Right cardiac atrium (tissue), 5 donors: ENCODE results near the gene ASCC1. TPM values are rescaled to one million over a fixed set of nuclear protein-coding genes. Genes with fewer than 3 reads are reported as not detected.

Source experiments
- ATAC-seq, 2 donors: fragments of 200-7000 bp; cut with Tn5 transposase; one replicate each; pipeline versions ENCODE4 v1.8.0 to v1.9.1; 2020; ENCODE audit warnings: moderate library complexity in 2 of 2, mild to moderate bottlenecking in 1 of 2
- DNase-seq, 3 donors: peaks; one replicate each; pipeline ENCODE4 v3.0.0-alpha.2; 2020
- H3K27ac ChIP-seq: one replicate; pipeline ENCODE4 v1.5.1; 2013; ENCODE audit warnings: mild to moderate bottlenecking, low read length, control low read depth, moderate library complexity
- H3K27me3 ChIP-seq: one replicate; pipeline ENCODE4 v1.6.1; 2013; ENCODE audit not compliant: control insufficient read depth, insufficient read depth
- H3K4me1 ChIP-seq: one replicate; pipeline ENCODE4 v1.6.1; 2013; ENCODE audit warnings: low read length; ENCODE audit not compliant: control insufficient read depth, insufficient read depth
- H3K4me3 ChIP-seq: one replicate; pipeline ENCODE4 v1.5.1; 2013; ENCODE audit warnings: low read length, control low read depth
- H3K9me3 ChIP-seq: one replicate; pipeline ENCODE4 v1.6.1; 2013; ENCODE audit warnings: low read length; ENCODE audit not compliant: control insufficient read depth
- WGBS: extraction: QIAGEN DNeasy Blood & Tissue Kit; methylation state at CpG from one replicate; pipeline ENCODE4 v1.1.7; 2013; 5-methylcytosine and 5-hydroxymethylcytosine counted together
- intact Hi-C, 4 donors: fragments of 100-400 bp; cut with DNase I; formaldehyde crosslinking; loops; one replicate each; pipeline versions ENCODE4 v1.11.0 to v1.14.0; 2022 to 2023
- polyA plus RNA-seq: library from polyadenylated mRNA; stranded (reverse); fragments of 200-250 nt; gene quantifications from one replicate; pipeline ENCODE4 v1.2.3, GENCODE V29; 2013
- total RNA-seq, 4 donors: library from RNA; stranded (reverse); fragmentation: NEBNext Ultra II Directional; extraction: Animal tissue kit (Norgen Biotek cat#: 25700); gene quantifications; one replicate each; pipeline ENCODE4 v1.2.1, GENCODE V29; 2021
- donor health status: healthy with polysubstance abuse.
- donor health status: DM: no; HTN: yes; CAD: no.
- donor health status: DM: no; HTN: no; CAD: no.
- donor health status: DM: no; HTN: yes; CAD: no; lungs with severe emphysema.
- donor health status: DM: yes; HTN: yes; CAD: no.

Gene ASCC1
- total and polyA plus RNA-seq, 5 donors: 26.0 to 37.9 (median 31.6) TPM

DNA sequence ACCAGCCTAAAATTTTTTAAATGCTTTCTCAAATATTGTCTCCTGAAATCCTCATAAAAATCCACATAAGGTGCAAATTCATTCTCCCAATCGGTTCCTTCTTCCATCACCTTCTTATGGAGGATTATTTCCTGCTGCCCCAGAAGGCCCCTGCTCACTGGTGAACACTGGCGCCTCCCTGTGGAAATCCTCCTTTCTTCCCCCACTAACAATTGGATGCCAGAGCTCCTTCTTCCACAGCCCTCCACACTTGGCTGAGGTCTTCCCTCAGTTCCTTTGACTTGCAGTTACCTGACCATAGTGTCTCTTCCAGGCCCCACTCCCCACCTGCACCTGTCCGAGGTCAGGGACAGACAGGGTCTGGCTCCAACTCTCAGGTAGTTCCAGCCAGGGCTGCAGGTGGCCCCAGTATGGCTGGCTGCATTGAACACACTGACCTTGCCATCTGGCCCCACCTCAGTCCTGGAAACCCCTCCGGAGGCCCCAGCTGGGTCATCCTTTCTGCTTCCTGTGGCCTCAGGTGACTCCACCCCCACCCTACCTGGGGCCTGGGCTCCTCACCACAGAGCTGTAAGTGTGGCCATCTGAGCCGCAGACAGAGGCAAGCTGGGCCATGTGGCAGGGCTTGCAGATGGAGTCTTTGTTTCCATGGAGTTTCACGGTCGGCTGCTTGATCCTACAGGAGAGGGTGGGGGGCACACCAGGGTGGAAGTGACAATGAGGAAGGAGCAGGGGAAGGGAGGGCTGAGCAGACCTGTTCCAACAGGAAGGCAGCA lies 146.1 kb downstream of the ASCC1 start:
- ATAC-seq: no peak
- Histone ChIP-seq H3K27me3 (no peaks in the 10 kb centered on the region), H3K4me3 (no peak overlapping the region), H3K4me1 (peaks cover 3% of the 10 kb centered on the region), H3K9me3 (no peaks in the 10 kb centered on the region), H3K27ac (no peak overlapping the region)
- WGBS: 79% methylated on average over 7 of the region's 7 CpGs
- intact Hi-C loops: no loop called here
- no peak for DNase-seq

DNA sequence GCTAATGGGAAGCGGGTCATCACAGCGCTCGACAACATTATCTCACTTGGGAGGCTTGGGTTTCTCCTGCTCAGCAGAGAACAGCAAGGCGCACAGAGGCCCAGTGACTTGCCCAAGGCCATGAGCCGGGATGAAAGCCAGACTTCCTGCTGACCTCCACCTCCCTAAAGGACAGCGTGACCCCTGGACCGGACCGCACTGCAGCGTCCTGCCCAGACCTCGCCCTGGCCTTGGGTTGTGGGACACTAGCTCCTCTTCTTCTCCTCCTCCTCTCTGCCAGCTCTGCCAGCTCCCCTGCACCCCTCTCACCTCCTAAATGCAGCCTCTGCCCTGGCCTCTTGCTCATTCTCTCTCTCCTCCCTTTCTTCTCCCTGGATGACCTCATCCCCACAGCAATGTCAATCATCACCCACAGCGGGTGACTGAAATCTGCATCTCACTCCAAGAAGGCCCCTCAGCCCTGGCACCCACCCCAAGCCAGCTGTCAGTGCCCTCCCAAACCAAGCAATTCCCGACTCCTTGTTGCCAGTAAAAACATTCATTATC lies 147.1 kb downstream of the ASCC1 start:
- 59% methylated on average over 12 of the region's 12 CpGs for WGBS
- intact Hi-C loops: no loop called here

DNA sequence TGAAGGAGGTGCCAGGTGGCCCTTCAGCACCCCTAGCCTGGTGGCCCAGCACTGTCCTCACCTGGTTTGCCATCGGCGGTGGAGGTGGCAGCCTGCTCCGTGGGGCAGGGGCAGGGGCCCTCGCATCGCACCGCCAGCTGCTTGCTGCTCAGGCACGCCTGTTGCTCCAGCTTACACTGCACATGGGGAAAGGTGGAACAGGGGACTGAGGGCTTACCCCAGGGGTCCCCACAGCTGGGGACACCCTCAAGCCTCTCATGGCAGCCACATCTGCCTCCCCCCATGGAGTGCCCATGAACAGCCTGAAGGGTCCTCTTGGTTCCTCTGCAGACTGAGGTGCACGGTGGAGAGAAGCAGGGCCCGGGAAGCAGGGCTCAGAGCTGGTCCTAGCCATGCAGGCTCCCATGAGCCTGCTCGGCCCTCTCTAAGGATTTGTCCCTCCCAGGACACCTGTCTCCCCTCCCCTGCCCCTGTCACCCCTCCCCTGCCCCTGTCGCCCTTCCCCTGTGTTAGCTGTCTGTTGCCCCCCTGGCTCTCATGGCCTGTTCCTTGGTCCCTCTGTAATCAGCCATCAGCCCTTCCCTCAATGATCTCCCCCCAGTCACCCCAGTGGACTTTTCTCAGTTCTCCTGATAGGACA lies 147.8 kb downstream of the ASCC1 start:
- intact Hi-C loops: no loop called here
- Histone ChIP-seq H3K27ac (no peak overlapping the region), H3K4me1 (peaks cover 3% of the 10 kb centered on the region), H3K4me3 (no peak overlapping the region), H3K27me3 (no peaks in the 10 kb centered on the region), H3K9me3 (no peaks in the 10 kb centered on the region)
- peak in 1 of 2 donors; percentile 2 for ATAC-seq
- no peak for DNase-seq
- WGBS: 95% methylated on average over 11 of the region's 11 CpGs

More for the DNA sequence above, 147.1 kb downstream of the ASCC1 start:
- H3K4me3 ChIP-seq: no peak overlapping the region
- H3K9me3 ChIP-seq: no peaks in the 10 kb centered on the region
- no peak overlapping the region for H3K27ac ChIP-seq
- H3K4me1 ChIP-seq: peaks cover 3% of the 10 kb centered on the region
- no peaks in the 10 kb centered on the region for H3K27me3 ChIP-seq
- ATAC-seq (peak; percentile 6 to 38), DNase-seq (peak in 1 of 3 donors; percentile 79)

DNA sequence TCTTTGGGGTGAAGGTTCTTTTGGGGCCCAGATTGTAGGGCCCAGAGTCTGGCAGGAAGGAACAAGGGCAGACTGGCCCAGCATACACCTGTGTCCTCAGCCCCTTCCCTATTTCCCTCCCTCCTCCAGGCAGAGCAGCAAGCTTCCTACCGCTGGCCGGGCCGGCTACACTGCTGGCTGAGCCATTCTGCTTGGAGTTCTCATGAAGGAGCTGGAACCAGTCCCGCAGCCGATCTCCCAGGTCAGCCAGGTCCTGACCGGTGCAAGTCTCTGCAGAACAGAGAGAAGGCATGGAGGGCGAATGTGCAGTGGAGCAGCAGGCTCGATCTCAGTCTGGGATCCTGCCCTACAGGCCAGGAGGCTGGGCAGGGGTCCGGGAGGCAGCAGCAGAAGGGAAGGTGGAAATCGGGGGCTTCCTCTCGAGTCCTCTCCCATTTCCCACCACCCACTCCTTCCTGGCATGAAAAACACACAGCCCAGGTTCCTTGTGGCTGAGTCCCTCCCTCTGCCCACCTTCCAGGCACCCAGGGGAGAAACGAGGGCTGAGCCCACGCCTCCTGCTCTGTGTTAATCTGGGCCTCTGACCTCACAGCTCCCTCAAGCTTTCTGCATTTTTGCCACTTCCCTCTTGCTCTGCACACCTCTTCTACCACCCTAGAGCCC lies 148.5 kb downstream of the ASCC1 start:
- Histone ChIP-seq H3K27ac (no peak overlapping the region), H3K27me3 (no peaks in the 10 kb centered on the region), H3K4me1 (peaks cover 3% of the 10 kb centered on the region), H3K9me3 (no peaks in the 10 kb centered on the region), H3K4me3 (no peak overlapping the region)
- intact Hi-C loops: no loop called here
- WGBS: 65% methylated on average over 13 of the region's 13 CpGs
- DNase-seq: peak in 1 of 3 donors; percentile 61
- no peak for ATAC-seq

- DNase-seq: peak in 2 of 3 donors; percentile 78 to 79
- intact Hi-C loops: no loop called here
- no peaks in the 10 kb centered on the region for H3K9me3 ChIP-seq
- H3K27me3 ChIP-seq: no peaks in the 10 kb centered on the region
- H3K27ac ChIP-seq: no peak overlapping the region
- peak; percentile 27 to 34 for ATAC-seq
- H3K4me3 ChIP-seq: no peak overlapping the region
- H3K4me1 ChIP-seq: peaks cover 3% of the 10 kb centered on the region
- 66% methylated on average over 18 of the region's 18 CpGs for WGBS
These were observed 149.5 kb downstream of the ASCC1 start for GRCh38 chr10:72066318-72067284.

- 68% methylated on average over 13 of the region's 13 CpGs for WGBS
- Histone ChIP-seq H3K4me3 (no peak overlapping the region), H3K9me3 (no peaks in the 10 kb centered on the region), H3K4me1 (peaks cover 3% of the 10 kb centered on the region), H3K27me3 (no peaks in the 10 kb centered on the region), H3K27ac (no peak overlapping the region)
- intact Hi-C loops: no loop called here
- ATAC-seq (peak; percentile 14), DNase-seq (peak in 1 of 3 donors; percentile 61)
These were observed 150.5 kb downstream of the ASCC1 start for GRCh38 chr10:72065439-72066025.

DNA sequence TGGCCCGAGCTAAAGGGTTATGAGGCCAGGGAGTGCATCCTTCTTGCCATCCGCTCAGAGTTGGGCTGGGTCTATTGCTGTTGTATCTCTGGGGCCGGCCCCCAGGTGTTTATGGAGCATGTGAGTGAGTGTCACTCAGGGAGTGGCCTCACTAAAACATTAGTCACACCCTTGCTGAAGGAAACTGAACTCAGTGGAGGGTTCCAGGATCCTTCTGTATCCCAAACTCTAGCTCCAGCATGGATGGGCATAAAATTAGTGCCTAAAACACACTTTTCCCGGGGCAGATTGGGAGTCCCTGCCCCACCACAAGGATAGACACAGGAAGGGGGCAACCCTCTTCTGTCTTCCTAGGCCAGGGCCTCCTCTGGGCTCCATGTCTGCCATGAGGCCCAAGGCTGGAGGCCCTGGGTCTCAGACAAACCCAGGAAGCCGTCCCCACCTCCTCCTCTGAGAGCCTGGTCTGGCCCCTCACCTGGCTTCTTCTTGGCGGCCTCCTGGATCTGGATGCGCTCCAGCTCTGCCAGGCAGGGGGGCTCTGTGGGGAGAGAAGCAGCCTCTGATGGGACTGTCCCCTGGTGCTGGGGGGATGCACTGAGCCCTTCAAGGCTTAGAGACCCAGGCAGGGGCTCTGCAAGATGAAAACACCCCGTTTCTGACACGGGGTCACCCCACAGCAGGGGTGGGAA lies 152.2 kb downstream of the ASCC1 start:
- no peak overlapping the region for H3K4me3 ChIP-seq
- DNase-seq: no peak
- peaks cover under 1% of the 10 kb centered on the region for H3K4me1 ChIP-seq
- intact Hi-C loops: no loop called here
- no peaks in the 10 kb centered on the region for H3K27me3 ChIP-seq
- ATAC-seq: no peak
- no peaks in the 10 kb centered on the region for H3K9me3 ChIP-seq
- no peak overlapping the region for H3K27ac ChIP-seq
- WGBS: 84% methylated on average over 9 of the region's 9 CpGs

GRCh38 chr10:72062832-72063702 lies 153.0 kb downstream of the ASCC1 start:
- intact Hi-C loops: no loop called here

GRCh38 chr10:72062382-72062781 lies 153.7 kb downstream of the ASCC1 start:
- ATAC-seq (no peak), DNase-seq (no peak)
- Histone ChIP-seq H3K4me1 (no peaks in the 10 kb centered on the region), H3K27me3 (no peaks in the 10 kb centered on the region), H3K27ac (no peak overlapping the region), H3K4me3 (no peak overlapping the region), H3K9me3 (no peaks in the 10 kb centered on the region)
- intact Hi-C loops: no loop called here
- whole genome bisulfite sequencing: 95% methylated on average over 10 of the region's 10 CpGs

More at GRCh38 chr10:72062832-72063702, 153.0 kb downstream of the ASCC1 start:
- Histone ChIP-seq H3K4me1 (no peaks in the 10 kb centered on the region), H3K27ac (no peak overlapping the region), H3K9me3 (no peaks in the 10 kb centered on the region), H3K27me3 (no peaks in the 10 kb centered on the region), H3K4me3 (no peak overlapping the region)
- 91% methylated on average over 29 of the region's 29 CpGs for WGBS
- DNase-seq (no peak), ATAC-seq (no peak)
